Coronary artery (tissue), 2 donors: Measurements from ENCODE around the gene CLIC1.

Experiments
- DNase-seq: peaks from one replicate; pipeline ENCODE4 v3.0.0-alpha.2; 2017; ENCODE audit warnings: low spot score
- H3K27ac ChIP-seq, 2 donors: fragments of 200-600 bp; sonication (generic); one replicate each; pipeline ENCODE4 v1.5.1; 2016 to 2019
- H3K4me3 ChIP-seq: fragments of 200-600 bp; sonication (generic); 2 replicates; pipeline ENCODE4 v1.5.1; 2016; ENCODE audit warnings: mild to moderate bottlenecking, moderate library complexity
- CTCF ChIP-seq: fragments of 200-600 bp; sonication (generic); IDR thresholded peaks from one replicate; pipeline ENCODE4 v1.5.1; 2019; ENCODE audit warnings: antibody characterized with exemption

CLIC1 gene

GRCh38 chr6:31736021-31736767, at the start of gene CLIC1:
Gene CLIC1 (minus strand): TSS chr6:31736530. CDS start chr6:31736300, 230 bp downstream.
- peak; percentile 95 for DNase-seq
- peak within 1 kb of the TSS; percentile 76 for H3K4me3 ChIP-seq
- H3K27ac ChIP-seq: peak within 1 kb of the TSS; percentile 94 to 96
- no peak for TF ChIP-seq CTCF

DNA sequence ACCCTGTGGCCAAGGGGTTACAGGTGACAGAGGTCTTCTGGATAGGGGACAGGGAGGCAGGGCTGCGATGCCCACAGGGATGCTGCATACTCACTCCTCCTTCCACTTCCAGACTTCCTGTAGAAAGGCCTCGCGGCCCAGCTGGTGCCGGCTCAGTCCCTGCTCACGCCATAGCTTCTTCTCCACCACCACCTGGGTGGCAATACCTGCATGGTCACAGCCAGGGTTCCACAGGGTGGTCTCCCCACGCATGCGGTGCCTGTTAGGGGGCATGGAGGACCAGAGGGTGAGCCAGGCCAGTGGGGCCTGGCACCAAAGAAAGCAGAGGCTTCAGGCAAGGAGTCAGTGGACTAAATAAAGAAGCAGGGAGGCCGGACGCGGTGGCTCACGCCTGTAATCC, 49.1 kb upstream of the CLIC1 start:
- DNase-seq: no peak
- no peak for TF ChIP-seq CTCF
- Histone ChIP-seq H3K4me3 (no peak overlapping the region), H3K27ac (no peak overlapping the region)

- Histone ChIP-seq H3K4me3 (no peak overlapping the region), H3K27ac (no peak overlapping the region)
- DNase-seq: no peak
- TF ChIP-seq CTCF: no peak
Observed at GRCh38 chr6:31784098-31784925, 48.0 kb upstream of the CLIC1 start.

GRCh38 chr6:31782126-31782855, 46.0 kb upstream of the CLIC1 start:
- no peak for DNase-seq
- no peak for TF ChIP-seq CTCF
- Histone ChIP-seq H3K27ac (no peak overlapping the region), H3K4me3 (no peak overlapping the region)

- no peak for TF ChIP-seq CTCF
- no peak overlapping the region for H3K27ac ChIP-seq
- no peak overlapping the region for H3K4me3 ChIP-seq
- no peak for DNase-seq
Observed at GRCh38 chr6:31781244-31782125, 45.2 kb upstream of the CLIC1 start.

DNA sequence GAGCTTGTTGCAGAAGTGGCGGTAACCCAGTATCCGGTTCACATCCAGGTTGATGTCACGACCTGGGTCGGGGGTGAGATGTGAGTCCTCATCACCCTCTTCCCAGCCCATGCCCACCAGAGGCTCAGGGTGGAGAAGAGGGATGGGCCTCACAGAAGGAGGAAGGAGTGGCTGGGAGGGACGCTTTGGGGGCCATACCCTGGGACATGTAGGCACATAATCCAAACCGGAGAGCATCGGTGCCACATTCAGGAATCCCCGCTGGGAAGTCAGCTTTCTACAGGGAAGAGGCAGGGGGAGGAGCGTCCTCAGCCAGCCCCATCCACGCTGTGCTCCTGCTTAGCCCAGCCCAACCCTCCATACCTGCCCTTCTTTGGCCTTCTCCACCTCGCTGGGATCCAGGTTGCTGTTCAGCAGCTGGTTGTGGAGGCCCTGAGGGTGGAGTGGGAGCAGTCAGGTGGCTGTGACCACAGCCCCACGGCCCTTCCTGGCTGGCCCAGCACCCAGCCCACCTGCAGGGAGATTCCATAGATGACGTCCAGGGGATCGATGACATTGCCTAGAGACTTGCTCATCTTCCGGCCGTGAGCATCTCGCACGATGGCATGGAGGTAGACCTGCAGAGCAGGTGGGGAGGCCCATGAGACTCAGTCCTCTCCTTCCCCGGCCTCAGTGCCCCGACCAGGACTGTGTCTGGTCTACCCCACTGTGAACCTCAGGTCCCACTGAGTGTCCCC, 44.3 kb upstream of the CLIC1 start:
- no peak for TF ChIP-seq CTCF

More for the DNA sequence above, 44.3 kb upstream of the CLIC1 start:
- no peak for DNase-seq
- H3K27ac ChIP-seq: no peak overlapping the region
- H3K4me3 ChIP-seq: no peak overlapping the region
